ENCODE data around the gene PDE7B. TPM values are rescaled to one million over a fixed set of nuclear protein-coding genes. Genes with fewer than 3 reads are reported as not detected.

The PDE7B gene
- total and polyA plus RNA-seq, 2 of the 4 experiments (the other 2 are of a cell fraction), result 7.8 to 12.4 TPM

DNA sequence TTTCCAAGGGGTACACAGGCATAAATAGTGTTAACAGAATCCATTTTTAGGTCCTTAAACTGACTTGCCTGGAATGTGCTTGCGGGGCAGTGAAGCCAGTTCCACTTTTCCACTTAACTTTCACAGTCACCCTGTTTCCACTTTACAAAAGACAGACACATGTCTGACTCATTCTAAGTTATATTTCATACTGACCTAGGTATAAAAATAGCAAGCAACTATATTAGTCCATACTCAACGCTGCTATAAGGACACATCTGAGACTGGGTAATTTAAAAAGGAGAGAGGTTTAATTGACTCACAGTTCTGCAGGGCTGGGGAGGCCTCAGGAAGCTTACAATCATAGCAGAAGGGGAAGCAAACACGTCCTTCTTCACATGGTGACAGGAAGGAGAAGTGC is 310.4 kb downstream of the PDE7B start:
- H3K18ac ChIP-seq (ENCODE audit: low read depth, low read length), result no peak overlapping the region
- no peak overlapping the region for H3K56ac ChIP-seq (ENCODE audit: extremely low read depth, insufficient read depth, low read length)
- in situ Hi-C loops (cut with MboI; ENCODE audit: low sequenced_read_pairs) (no loop called here), dilution Hi-C loops (cut with HindIII; ENCODE audit: low sequenced_read_pairs, unreplicated experiment) (no loop called here), intact Hi-C loops (cut with micrococcal nuclease) (no loop called here)
- no CpG with 5 or more reads among the region's 3 CpGs for WGBS, 2 experiments (ENCODE audit: extremely low coverage in 2 of 2, insufficient read length in 1 of 2)
- H2AK5ac ChIP-seq (ENCODE audit: low read depth, low read length), result no peak overlapping the region
- H4K8ac ChIP-seq (ENCODE audit: low read depth in 2 of 2, low read length in 2 of 2), result no peak overlapping the region
- H4K91ac ChIP-seq (ENCODE audit: insufficient read depth, low read depth, low read length), result no peak overlapping the region
- POLR2A ChIA-PET (ENCODE audit: unreplicated experiment), result no interaction called here
- no peak overlapping the region for H2BK15ac ChIP-seq (ENCODE audit: low read depth, low read length)
- H3K14ac ChIP-seq (replicated peaks; ENCODE audit: low read depth, low read length), result no peak overlapping the region
- H2BK120ac ChIP-seq (ENCODE audit: low read depth, low read length), result no peak overlapping the region
- no peak overlapping the region for H3K4me2 ChIP-seq (ENCODE audit: low read depth, low read length)
- H2BK20ac ChIP-seq (ENCODE audit: low read depth, low read length), result no peak overlapping the region
- ATAC-seq (ENCODE audit: low read depth) (no peak), DNase-seq (no peak)
- no peak overlapping the region for H2BK5ac ChIP-seq (ENCODE audit: low read depth, low read length, poor library complexity, severe bottlenecking)
- TF ChIP-seq RAD21 (IDR thresholded peaks at IDR 0.05; ENCODE audit: low read length) (no peak), MAZ (IDR thresholded peaks at IDR 0.05; ENCODE audit: borderline replicate concordance, low read depth, low read length) (no peak), CHD1 (IDR thresholded peaks at IDR 0.05; ENCODE audit: low read depth, low read length) (no peak), RFX5 (IDR thresholded peaks at IDR 0.05; ENCODE audit: low read depth, low read length) (no peak), SMC3 (IDR thresholded peaks at IDR 0.05; ENCODE audit: low read depth, low read length) (no peak), MXI1 (IDR thresholded peaks at IDR 0.05; ENCODE audit: borderline replicate concordance, low read depth, low read length) (no peak), POLR2A (IDR thresholded peaks at IDR 0.05; ENCODE audit: low read depth, low read length) (no peak), MAFK (IDR thresholded peaks at IDR 0.05; ENCODE audit: low read depth, low read length) (no peak), FOS (IDR thresholded peaks at IDR 0.05; ENCODE audit: low read depth, low read length) (no peak), RCOR1 (IDR thresholded peaks at IDR 0.05; ENCODE audit: insufficient replicate concordance, low read length) (no peak), BHLHE40 (IDR thresholded peaks at IDR 0.05; ENCODE audit: low read depth, low read length) (no peak), NFE2L2 (IDR thresholded peaks at IDR 0.05; ENCODE audit: low read depth, low read length) (no peak)
- TF ChIP-seq, protein P1, sequence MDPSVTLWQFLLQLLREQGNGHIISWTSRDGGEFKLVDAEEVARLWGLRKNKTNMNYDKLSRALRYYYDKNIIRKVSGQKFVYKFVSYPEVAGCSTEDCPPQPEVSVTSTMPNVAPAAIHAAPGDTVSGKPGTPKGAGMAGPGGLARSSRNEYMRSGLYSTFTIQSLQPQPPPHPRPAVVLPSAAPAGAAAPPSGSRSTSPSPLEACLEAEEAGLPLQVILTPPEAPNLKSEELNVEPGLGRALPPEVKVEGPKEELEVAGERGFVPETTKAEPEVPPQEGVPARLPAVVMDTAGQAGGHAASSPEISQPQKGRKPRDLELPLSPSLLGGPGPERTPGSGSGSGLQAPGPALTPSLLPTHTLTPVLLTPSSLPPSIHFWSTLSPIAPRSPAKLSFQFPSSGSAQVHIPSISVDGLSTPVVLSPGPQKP (IDR thresholded peaks at IDR 0.05; ENCODE audit: borderline replicate concordance, low read depth, low read length), result no peak
- TF ChIP-seq, protein P2, sequence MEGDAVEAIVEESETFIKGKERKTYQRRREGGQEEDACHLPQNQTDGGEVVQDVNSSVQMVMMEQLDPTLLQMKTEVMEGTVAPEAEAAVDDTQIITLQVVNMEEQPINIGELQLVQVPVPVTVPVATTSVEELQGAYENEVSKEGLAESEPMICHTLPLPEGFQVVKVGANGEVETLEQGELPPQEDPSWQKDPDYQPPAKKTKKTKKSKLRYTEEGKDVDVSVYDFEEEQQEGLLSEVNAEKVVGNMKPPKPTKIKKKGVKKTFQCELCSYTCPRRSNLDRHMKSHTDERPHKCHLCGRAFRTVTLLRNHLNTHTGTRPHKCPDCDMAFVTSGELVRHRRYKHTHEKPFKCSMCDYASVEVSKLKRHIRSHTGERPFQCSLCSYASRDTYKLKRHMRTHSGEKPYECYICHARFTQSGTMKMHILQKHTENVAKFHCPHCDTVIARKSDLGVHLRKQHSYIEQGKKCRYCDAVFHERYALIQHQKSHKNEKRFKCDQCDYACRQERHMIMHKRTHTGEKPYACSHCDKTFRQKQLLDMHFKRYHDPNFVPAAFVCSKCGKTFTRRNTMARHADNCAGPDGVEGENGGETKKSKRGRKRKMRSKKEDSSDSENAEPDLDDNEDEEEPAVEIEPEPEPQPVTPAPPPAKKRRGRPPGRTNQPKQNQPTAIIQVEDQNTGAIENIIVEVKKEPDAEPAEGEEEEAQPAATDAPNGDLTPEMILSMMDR (conservative IDR thresholded peaks at IDR 0.05; ENCODE audit: low read depth, low read length), result no peak
- TF ChIP-seq, protein P3, sequence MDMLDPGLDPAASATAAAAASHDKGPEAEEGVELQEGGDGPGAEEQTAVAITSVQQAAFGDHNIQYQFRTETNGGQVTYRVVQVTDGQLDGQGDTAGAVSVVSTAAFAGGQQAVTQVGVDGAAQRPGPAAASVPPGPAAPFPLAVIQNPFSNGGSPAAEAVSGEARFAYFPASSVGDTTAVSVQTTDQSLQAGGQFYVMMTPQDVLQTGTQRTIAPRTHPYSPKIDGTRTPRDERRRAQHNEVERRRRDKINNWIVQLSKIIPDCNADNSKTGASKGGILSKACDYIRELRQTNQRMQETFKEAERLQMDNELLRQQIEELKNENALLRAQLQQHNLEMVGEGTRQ (IDR thresholded peaks at IDR 0.05; ENCODE audit: low read depth, low read length), result no peak
- H3K4ac ChIP-seq (ENCODE audit: low read depth, low read length), result no peak overlapping the region
- no peaks in the 10 kb centered on the region for H3K27me3 ChIP-seq (ENCODE audit: control insufficient read depth, insufficient read depth, low read length)
- no peak overlapping the region for H3K27ac ChIP-seq (ENCODE audit: insufficient read depth, low read length)
- H3K4me1 ChIP-seq (ENCODE audit: control insufficient read depth, insufficient read depth, low read length), result peaks cover 4% of the 10 kb centered on the region
- no peak overlapping the region for H2AK9ac ChIP-seq (replicated peaks; ENCODE audit: low read depth, low read length, poor library complexity)
- no peak overlapping the region for H3K4me3 ChIP-seq (ENCODE audit: insufficient read depth, low read depth, low read length)
- H2AFZ ChIP-seq (replicated peaks; ENCODE audit: low read length, poor library complexity), result no peak overlapping the region
- no peaks in the 10 kb centered on the region for H3K9me3 ChIP-seq (ENCODE audit: control insufficient read depth, insufficient read depth, low read length)
- 0 out of 4 replicates have a peak, but pooled peaks cover 0 to 4% of the 10 kb centered on the region in 2 experiments for H3K79me1 ChIP-seq (ENCODE audit: low read depth in 1 of 2, low read length in 2 of 2)
- H3K9me1 ChIP-seq (ENCODE audit: insufficient read depth, low read length), result no peaks in the 10 kb centered on the region; the same call in 1 of the 2 replicates
- no peak overlapping the region for H3K9ac ChIP-seq (ENCODE audit: low read depth, low read length)
- no peak overlapping the region for H4K5ac ChIP-seq (ENCODE audit: low read depth, low read length)
- peaks cover 49% of the 10 kb centered on the region for H3K36me3 ChIP-seq (ENCODE audit: control insufficient read depth, insufficient read depth, low read length)
- H3K23ac ChIP-seq (ENCODE audit: low read depth, low read length), result no peak overlapping the region
- BruUV-seq (replicated peaks), result no TSS peak
- no peaks in the 10 kb centered on the region for H4K20me1 ChIP-seq (ENCODE audit: insufficient read depth, low read length)
- CTCF ChIA-PET, result no interaction called here
